MG63 (cell line): Measurements from ENCODE around the gene HLA-E. TPM values are rescaled to one million over a fixed set of nuclear protein-coding genes. Genes with fewer than 3 reads are reported as not detected.

Experiments used
- total RNA-seq: library from RNA; depleted of rRNA; stranded (reverse); fragments of >200 nt; shearing (Covaris generic); gene quantifications from 2 replicates; pipeline ENCODE4 v1.2.3, GENCODE V29; 2014; ENCODE audit warnings: low replicate concordance; rRNA removed

HLA-E gene
- total RNA-seq, 1 experiment from 2014 or later: 28.9 TPM

Other genes with a start within 250 kb of the HLA-E start
- 7.6 and 9.3 TPM in 2 replicates for gene TRIM39, start 162.6 kb upstream of the HLA-E start, total RNA-seq
- gene RPP21, start 144.4 kb upstream of the HLA-E start, total RNA-seq: 41.8 and 52.0 TPM in 2 replicates
- gene GNL1, start 67.0 kb downstream of the HLA-E start, total RNA-seq: 27.3 and 33.6 TPM in 2 replicates
- gene PRR3, start 67.8 kb downstream of the HLA-E start, total RNA-seq: 0.64 and 1.2 TPM in 2 replicates
- 19.4 and 26.1 TPM in 2 replicates for gene ABCF1, start 81.9 kb downstream of the HLA-E start, total RNA-seq
- gene PPP1R10, start 127.7 kb downstream of the HLA-E start, total RNA-seq: 3.9 and 6.7 TPM in 2 replicates
- gene MRPS18B, start 128.3 kb downstream of the HLA-E start, total RNA-seq: 11.9 and 29.9 TPM in 2 replicates
- 0.16 TPM in 1 of 2 replicates, not detected in the other for gene ATAT1, start 137.4 kb downstream of the HLA-E start, total RNA-seq
- gene C6orf136, start 157.6 kb downstream of the HLA-E start, total RNA-seq: 1.9 and 3.2 TPM in 2 replicates
- 16.6 and 24.2 TPM in 2 replicates for gene DHX16, start 183.5 kb downstream of the HLA-E start, total RNA-seq
- gene PPP1R18, start 197.1 kb downstream of the HLA-E start, total RNA-seq: 31.1 and 32.0 TPM in 2 replicates
- 0.25 and 3.4 TPM in 2 replicates for gene NRM, start 201.5 kb downstream of the HLA-E start, total RNA-seq
- 5.4 and 10.8 TPM in 2 replicates for gene MDC1, start 227.8 kb downstream of the HLA-E start, total RNA-seq
- gene TUBB, start 230.8 kb downstream of the HLA-E start, total RNA-seq: 241 and 386 TPM in 2 replicates